ENCODE measurements around the gene LPIN3. TPM values are rescaled to one million over a fixed set of nuclear protein-coding genes. Genes with fewer than 3 reads are reported as not detected.

Gene LPIN3
- total RNA-seq, 1 experiment from 2014 or later: 32.6 TPM

GRCh38 chr20:41387444-41387851, 46.8 kb downstream of the LPIN3 start:
- Histone ChIP-seq H3K36me3 (ENCODE audit: control insufficient read depth, insufficient read depth, low read length) (no peaks in the 10 kb centered on the region), H3K9me3 (no peaks in the 10 kb centered on the region), H3K27me3 (replicated peaks; ENCODE audit: control insufficient read depth, insufficient read depth, low read length) (no peaks in the 10 kb centered on the region), H3K4me3 (ENCODE audit: low read depth, low read length) (no peak overlapping the region), H3K4me1 (no peaks in the 10 kb centered on the region)
- DNase-seq: no peak
- no peaks in the 10 kb centered on the region for H3K9me3 Mint-ChIP-seq (ENCODE audit: unreplicated experiment)
- ChIA-PET POLR2A (no interaction called here), CTCF (no interaction called here)
- H3K4me1 Mint-ChIP-seq (ENCODE audit: low read depth, unreplicated experiment): peaks cover 11% of the 10 kb centered on the region
- no peak overlapping the region for H3K4me3 Mint-ChIP-seq (ENCODE audit: unreplicated experiment)
- H3K27me3 Mint-ChIP-seq (ENCODE audit: insufficient read depth, unreplicated experiment): peaks cover 8% of the 10 kb centered on the region
- no peak overlapping the region for H3K27ac Mint-ChIP-seq (ENCODE audit: unreplicated experiment)
- BruUV-seq (replicated peaks): no TSS peak
- H3K36me3 Mint-ChIP-seq (ENCODE audit: insufficient read depth, unreplicated experiment): no peaks in the 10 kb centered on the region
- intact Hi-C loops (cut with micrococcal nuclease; ENCODE audit: unreplicated experiment): no loop called here
- TF ChIP-seq CTCF (IDR thresholded peaks at IDR 0.05; ENCODE audit: insufficient read depth in 1 of 2, low read depth in 1 of 2, low read length in 1 of 2, severe bottlenecking in 1 of 2, unreplicated experiment in 1 of 2): peak; percentile 6 to 17

GRCh38 chr20:41390889-41391288, 50.3 kb downstream of the LPIN3 start:
- intact Hi-C loops (cut with micrococcal nuclease; ENCODE audit: unreplicated experiment): no loop called here
- DNase-seq: no peak
- Mint-ChIP-seq H3K27ac (ENCODE audit: unreplicated experiment) (no peak overlapping the region), H3K36me3 (ENCODE audit: insufficient read depth, unreplicated experiment) (no peaks in the 10 kb centered on the region), H3K9me3 (ENCODE audit: unreplicated experiment) (no peaks in the 10 kb centered on the region), H3K27me3 (ENCODE audit: insufficient read depth, unreplicated experiment) (peaks cover 7% of the 10 kb centered on the region), H3K4me1 (ENCODE audit: low read depth, unreplicated experiment) (peaks cover 11% of the 10 kb centered on the region), H3K4me3 (ENCODE audit: unreplicated experiment) (no peak overlapping the region)
- BruUV-seq (replicated peaks): no TSS peak
- CTCF ChIA-PET: interaction anchor here (0.7 kb wide), 1 partner anchor 50 kb away, joined by 3 read pairs; the partner anchor contains the start of gene LPIN3
- no peaks in the 10 kb centered on the region for H3K9me3 ChIP-seq
- H3K27me3 ChIP-seq (replicated peaks; ENCODE audit: control insufficient read depth, insufficient read depth, low read length): no peaks in the 10 kb centered on the region
- TF ChIP-seq CTCF (IDR thresholded peaks at IDR 0.05; ENCODE audit: insufficient read depth in 1 of 2, low read depth in 1 of 2, low read length in 1 of 2, severe bottlenecking in 1 of 2, unreplicated experiment in 1 of 2): no peak
- H3K36me3 ChIP-seq (ENCODE audit: control insufficient read depth, insufficient read depth, low read length): no peaks in the 10 kb centered on the region
- POLR2A ChIA-PET: no interaction called here
- H3K4me1 ChIP-seq: no peaks in the 10 kb centered on the region
- H3K4me3 ChIP-seq (ENCODE audit: low read depth, low read length): no peak overlapping the region

GRCh38 chr20:41391587-41392001, 51.0 kb downstream of the LPIN3 start:
- H3K36me3 Mint-ChIP-seq (ENCODE audit: insufficient read depth, unreplicated experiment): no peaks in the 10 kb centered on the region
- Histone ChIP-seq H3K27me3 (replicated peaks; ENCODE audit: control insufficient read depth, insufficient read depth, low read length) (no peaks in the 10 kb centered on the region), H3K4me1 (no peaks in the 10 kb centered on the region), H3K36me3 (ENCODE audit: control insufficient read depth, insufficient read depth, low read length) (no peaks in the 10 kb centered on the region), H3K4me3 (ENCODE audit: low read depth, low read length) (no peak overlapping the region), H3K9me3 (no peaks in the 10 kb centered on the region)
- H3K27ac Mint-ChIP-seq (ENCODE audit: unreplicated experiment): peak overlapping the region; percentile 6
- peaks cover 16% of the 10 kb centered on the region for H3K4me1 Mint-ChIP-seq (ENCODE audit: low read depth, unreplicated experiment)
- CTCF ChIA-PET: interaction anchor here (0.5 to 0.6 kb wide), 2 partner anchors 8 to 51 kb away, joined by 3 to 5 read pairs; no protein-coding TSS in a partner anchor
- peak; percentile 71 to 82 for DNase-seq
- no peak overlapping the region for H3K4me3 Mint-ChIP-seq (ENCODE audit: unreplicated experiment)
- no peaks in the 10 kb centered on the region for H3K27me3 Mint-ChIP-seq (ENCODE audit: insufficient read depth, unreplicated experiment)
- no peaks in the 10 kb centered on the region for H3K9me3 Mint-ChIP-seq (ENCODE audit: unreplicated experiment)
- no peak for TF ChIP-seq CTCF (IDR thresholded peaks at IDR 0.05; ENCODE audit: insufficient read depth in 1 of 2, low read depth in 1 of 2, low read length in 1 of 2, severe bottlenecking in 1 of 2, unreplicated experiment in 1 of 2)
- intact Hi-C loops (cut with micrococcal nuclease; ENCODE audit: unreplicated experiment): no loop called here
- no TSS peak for BruUV-seq (replicated peaks)
- POLR2A ChIA-PET: interaction anchor here (0.6 kb wide), 1 partner anchor 10 kb away, joined by 5 read pairs; no protein-coding TSS in a partner anchor
